Lung (tissue), 12 donors: ENCODE measurements around the gene PARD3. TPM values are rescaled to one million over a fixed set of nuclear protein-coding genes. Genes with fewer than 3 reads are reported as not detected.

Experiments
- ATAC-seq: fragments of 200-7000 bp; cut with Tn5 transposase; one replicate; pipeline ENCODE4 v1.9.1; 2020; ENCODE audit warnings: moderate number of reproducible peaks; ENCODE audit not compliant: insufficient read depth, low FRiP score
- DNase-seq, 3 donors: peaks; one replicate each; pipeline ENCODE4 v3.0.0-alpha.2; 2013 to 2017
- H3K27ac ChIP-seq, 2 donors: one replicate each; pipeline ENCODE4 v1.5.1; 2013; ENCODE audit warnings: mild to moderate bottlenecking in 2 of 2, moderate library complexity in 2 of 2, control low read depth in 1 of 2, inconsistent platforms in 1 of 2, low read depth in 1 of 2, low read length in 1 of 2
- H3K27me3 ChIP-seq, 3 donors: one replicate each; pipeline ENCODE4 v1.5.1; 2013; ENCODE audit warnings: low read length in 2 of 3; ENCODE audit not compliant: control insufficient read depth in 3 of 3, insufficient read depth in 3 of 3
- H3K36me3 ChIP-seq, 4 donors: one replicate each; pipeline ENCODE4 v1.5.1; 2013; ENCODE audit warnings: low read length in 4 of 4, mild to moderate bottlenecking in 1 of 4, moderate library complexity in 1 of 4; ENCODE audit not compliant: control insufficient read depth in 4 of 4, insufficient read depth in 4 of 4
- H3K4me1 ChIP-seq, 5 donors: one replicate each; pipeline ENCODE4 v1.5.1; 2013; ENCODE audit warnings: low read length in 5 of 5, mild to moderate bottlenecking in 2 of 5, moderate library complexity in 1 of 5; ENCODE audit not compliant: control insufficient read depth in 5 of 5, insufficient read depth in 5 of 5
- H3K4me3 ChIP-seq: one replicate; pipeline ENCODE4 v1.5.1; 2013; ENCODE audit warnings: mild to moderate bottlenecking, control low read depth, moderate library complexity
- H3K9ac ChIP-seq, 2 donors: one replicate each; pipeline ENCODE4 v1.5.1; 2013; ENCODE audit warnings: low read length in 2 of 2, control low read depth in 1 of 2; ENCODE audit not compliant: insufficient read depth in 1 of 2
- H3K9me3 ChIP-seq, 4 donors: one replicate each; pipeline ENCODE4 v1.5.1; 2013; ENCODE audit warnings: low read length in 3 of 4, mild to moderate bottlenecking in 1 of 4, moderate library complexity in 1 of 4; ENCODE audit not compliant: control insufficient read depth in 4 of 4, insufficient read depth in 3 of 4
- CTCF ChIP-seq: IDR thresholded peaks from 2 replicates; pipeline ENCODE4 v1.5.1; 2012; ENCODE audit warnings: mild to moderate bottlenecking; ENCODE audit errors: control extremely low read depth, extremely low read depth
- WGBS, 2 donors: extraction: QIAGEN DNeasy Blood & Tissue Kit; methylation state at CpG; one replicate each; pipeline ENCODE4 v1.1.7; 2013; 5-methylcytosine and 5-hydroxymethylcytosine counted together
- polyA plus RNA-seq, 2 donors: library from polyadenylated mRNA; stranded (reverse); fragments of 200-250 nt; gene quantifications; one replicate each; pipeline ENCODE4 v1.2.1, GENCODE V29; 2013
- total RNA-seq, 2 donors: library from RNA; depleted of rRNA in 1 of 2; stranded (reverse); fragments of >200 nt in 1 of 2; gene quantifications; one replicate each; pipeline ENCODE4 v1.2.1, GENCODE V29; 2014 to 2021
- donor health status: control.
- donor health status: control.
- donor health status: Bipolar disorder and iron deficiency.
- donor health status: healthy.
- donor health status: DM: yes; HTN: yes; CAD: no.

PARD3 gene
- total and polyA plus RNA-seq, 4 donors, result 10.3 to 69.2 (median 27.6) TPM

GRCh38 chr10:34292675-34293074, 522.4 kb downstream of the PARD3 start:
- 90% methylated on average over 2 of the region's 2 CpGs for WGBS, 2 donors
- DNase-seq (no peak), ATAC-seq (no peak)
- H3K4me3 ChIP-seq, result no peak overlapping the region
- no peak for TF ChIP-seq CTCF
- no peaks in the 10 kb centered on the region for H3K9me3 ChIP-seq
- H3K27me3 ChIP-seq, result no peaks in the 10 kb centered on the region
- H3K36me3 ChIP-seq, result no peaks in the 10 kb centered on the region
- peaks cover 0 to 33% (median 13%) of the 10 kb centered on the region in 5 donors for H3K4me1 ChIP-seq
- no peak overlapping the region for H3K27ac ChIP-seq
- no peak overlapping the region for H3K9ac ChIP-seq

- TF ChIP-seq CTCF, result no peak
- 68 to 81% methylated on average over 4 of the region's 4 CpGs for WGBS, 2 donors
- Histone ChIP-seq H3K36me3 (no peaks in the 10 kb centered on the region), H3K9me3 (no peaks in the 10 kb centered on the region), H3K4me1 (peaks cover 0 to 29% (median 13%) of the 10 kb centered on the region in 5 donors), H3K27ac (no peak overlapping the region), H3K9ac (no peak overlapping the region), H3K27me3 (no peaks in the 10 kb centered on the region), H3K4me3 (no peak overlapping the region)
- ATAC-seq (no peak), DNase-seq (peak in 1 of 3 donors; percentile 17)
Observed at GRCh38 chr10:34292194-34292565, 522.9 kb downstream of the PARD3 start.

- ATAC-seq, result no peak
- Histone ChIP-seq H3K27ac (no peak overlapping the region), H3K9ac (no peak overlapping the region), H3K4me1 (peaks cover 0 to 29% (median 13%) of the 10 kb centered on the region in 5 donors), H3K4me3 (no peak overlapping the region), H3K27me3 (no peaks in the 10 kb centered on the region), H3K9me3 (no peaks in the 10 kb centered on the region), H3K36me3 (no peaks in the 10 kb centered on the region)
- WGBS, 2 donors, result 76 to 89% methylated on average over 6 of the region's 6 CpGs
- TF ChIP-seq CTCF, result no peak
- DNase-seq, result no peak
Observed at GRCh38 chr10:34291466-34292193, 523.5 kb downstream of the PARD3 start.
